HL-60 (cell line): ENCODE measurements around the gene SMAD4.

Experiments used
- DNase-seq, 2 experiments: peaks; one replicate each; pipeline ENCODE4 v3.0.0-alpha.2; 2010 to 2020; ENCODE audit warnings: low read depth in 1 of 2, low spot score in 1 of 2
- H3K27ac ChIP-seq: fragments of 250-450 bp; sonication (Bioruptor Pico); replicated peaks from 2 replicates; pipeline ENCODE4 v1.5.1; 2020; ENCODE audit warnings: mild to moderate bottlenecking, moderate library complexity
- H3K27me3 ChIP-seq: fragments of 250-450 bp; sonication (Bioruptor Pico); 2 replicates; pipeline ENCODE4 v1.5.1; 2021; ENCODE audit warnings: mild to moderate bottlenecking, moderate library complexity; ENCODE audit not compliant: insufficient read depth, poor library complexity, severe bottlenecking
- H3K4me3 ChIP-seq: replicated peaks from 2 replicates; pipeline ENCODE4 v1.5.1; 2011; ENCODE audit warnings: mild to moderate bottlenecking, control low read depth, low read length; ENCODE audit not compliant: insufficient read depth
- GABPA ChIP-seq: IDR thresholded peaks from 2 replicates; pipeline ENCODE4 v1.6.1; 2012; ENCODE audit warnings: low read depth
- POLR2AphosphoS5 ChIP-seq: IDR thresholded peaks from 2 replicates; pipeline ENCODE4 v1.6.1; 2012; ENCODE audit warnings: low read depth
- SPI1 ChIP-seq: IDR thresholded peaks from 2 replicates; pipeline ENCODE4 v1.6.1; 2012; ENCODE audit warnings: low read depth, mild to moderate bottlenecking, borderline replicate concordance
- TF ChIP-seq, protein P1 (sequence below): IDR thresholded peaks from 2 replicates; pipeline ENCODE4 v1.6.1; 2012; ENCODE audit warnings: low read depth; ENCODE audit not compliant: insufficient replicate concordance
- TF ChIP-seq, protein P2 (sequence below): IDR thresholded peaks from one replicate; pipeline ENCODE4 v1.5.1; 2011; ENCODE audit warnings: low read length, control low read depth, inconsistent platforms; ENCODE audit not compliant: insufficient read depth

The SMAD4 gene

DNA sequence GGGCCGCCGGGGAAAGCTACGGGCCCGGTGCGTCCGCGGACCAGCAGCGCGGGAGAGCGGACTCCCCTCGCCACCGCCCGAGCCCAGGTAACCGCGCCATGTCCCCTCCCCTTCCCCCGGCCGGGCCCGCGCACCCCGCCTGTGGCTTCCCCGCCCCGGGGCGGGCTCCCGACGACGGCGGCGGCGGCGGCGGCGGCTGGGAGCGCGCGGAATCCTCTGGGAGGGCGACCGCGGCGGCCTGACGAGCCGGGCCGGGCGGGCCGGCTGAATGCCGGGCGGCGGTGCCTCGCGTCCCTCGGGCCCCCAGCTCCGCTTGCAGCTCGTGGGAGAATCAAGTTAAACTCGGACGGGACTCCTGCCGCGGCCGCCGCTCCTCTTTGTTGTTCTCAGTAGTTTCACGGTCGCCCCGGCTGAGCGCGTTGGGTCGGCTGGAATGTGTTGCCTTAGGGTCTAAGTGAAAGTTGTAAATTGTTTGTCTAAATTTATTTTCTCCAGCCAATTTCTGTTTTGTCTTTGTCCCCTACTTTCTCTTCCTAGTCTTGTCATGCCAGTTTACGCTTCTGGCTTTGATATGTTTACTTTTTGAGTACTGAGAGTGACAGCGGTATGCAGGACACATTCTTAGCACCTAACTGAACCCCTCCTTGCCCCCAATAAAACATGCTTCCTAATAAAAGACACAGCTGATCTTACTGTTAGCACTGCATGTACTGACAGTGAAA, 685 bp downstream of the SMAD4 start:
- peak overlapping the region; percentile 93 for H3K27ac ChIP-seq
- TF ChIP-seq POLR2AphosphoS5 (no peak), SPI1 (no peak), GABPA (no peak)
- TF ChIP-seq, protein P1, sequence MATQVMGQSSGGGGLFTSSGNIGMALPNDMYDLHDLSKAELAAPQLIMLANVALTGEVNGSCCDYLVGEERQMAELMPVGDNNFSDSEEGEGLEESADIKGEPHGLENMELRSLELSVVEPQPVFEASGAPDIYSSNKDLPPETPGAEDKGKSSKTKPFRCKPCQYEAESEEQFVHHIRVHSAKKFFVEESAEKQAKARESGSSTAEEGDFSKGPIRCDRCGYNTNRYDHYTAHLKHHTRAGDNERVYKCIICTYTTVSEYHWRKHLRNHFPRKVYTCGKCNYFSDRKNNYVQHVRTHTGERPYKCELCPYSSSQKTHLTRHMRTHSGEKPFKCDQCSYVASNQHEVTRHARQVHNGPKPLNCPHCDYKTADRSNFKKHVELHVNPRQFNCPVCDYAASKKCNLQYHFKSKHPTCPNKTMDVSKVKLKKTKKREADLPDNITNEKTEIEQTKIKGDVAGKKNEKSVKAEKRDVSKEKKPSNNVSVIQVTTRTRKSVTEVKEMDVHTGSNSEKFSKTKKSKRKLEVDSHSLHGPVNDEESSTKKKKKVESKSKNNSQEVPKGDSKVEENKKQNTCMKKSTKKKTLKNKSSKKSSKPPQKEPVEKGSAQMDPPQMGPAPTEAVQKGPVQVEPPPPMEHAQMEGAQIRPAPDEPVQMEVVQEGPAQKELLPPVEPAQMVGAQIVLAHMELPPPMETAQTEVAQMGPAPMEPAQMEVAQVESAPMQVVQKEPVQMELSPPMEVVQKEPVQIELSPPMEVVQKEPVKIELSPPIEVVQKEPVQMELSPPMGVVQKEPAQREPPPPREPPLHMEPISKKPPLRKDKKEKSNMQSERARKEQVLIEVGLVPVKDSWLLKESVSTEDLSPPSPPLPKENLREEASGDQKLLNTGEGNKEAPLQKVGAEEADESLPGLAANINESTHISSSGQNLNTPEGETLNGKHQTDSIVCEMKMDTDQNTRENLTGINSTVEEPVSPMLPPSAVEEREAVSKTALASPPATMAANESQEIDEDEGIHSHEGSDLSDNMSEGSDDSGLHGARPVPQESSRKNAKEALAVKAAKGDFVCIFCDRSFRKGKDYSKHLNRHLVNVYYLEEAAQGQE = no peak
- TF ChIP-seq, protein P2, sequence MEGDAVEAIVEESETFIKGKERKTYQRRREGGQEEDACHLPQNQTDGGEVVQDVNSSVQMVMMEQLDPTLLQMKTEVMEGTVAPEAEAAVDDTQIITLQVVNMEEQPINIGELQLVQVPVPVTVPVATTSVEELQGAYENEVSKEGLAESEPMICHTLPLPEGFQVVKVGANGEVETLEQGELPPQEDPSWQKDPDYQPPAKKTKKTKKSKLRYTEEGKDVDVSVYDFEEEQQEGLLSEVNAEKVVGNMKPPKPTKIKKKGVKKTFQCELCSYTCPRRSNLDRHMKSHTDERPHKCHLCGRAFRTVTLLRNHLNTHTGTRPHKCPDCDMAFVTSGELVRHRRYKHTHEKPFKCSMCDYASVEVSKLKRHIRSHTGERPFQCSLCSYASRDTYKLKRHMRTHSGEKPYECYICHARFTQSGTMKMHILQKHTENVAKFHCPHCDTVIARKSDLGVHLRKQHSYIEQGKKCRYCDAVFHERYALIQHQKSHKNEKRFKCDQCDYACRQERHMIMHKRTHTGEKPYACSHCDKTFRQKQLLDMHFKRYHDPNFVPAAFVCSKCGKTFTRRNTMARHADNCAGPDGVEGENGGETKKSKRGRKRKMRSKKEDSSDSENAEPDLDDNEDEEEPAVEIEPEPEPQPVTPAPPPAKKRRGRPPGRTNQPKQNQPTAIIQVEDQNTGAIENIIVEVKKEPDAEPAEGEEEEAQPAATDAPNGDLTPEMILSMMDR = no peak
- H3K27me3 ChIP-seq = no peaks in the 10 kb centered on the region
- peak overlapping the region; percentile 79 for H3K4me3 ChIP-seq
- DNase-seq = peak in 1 of 2 experiments; percentile 67

DNA sequence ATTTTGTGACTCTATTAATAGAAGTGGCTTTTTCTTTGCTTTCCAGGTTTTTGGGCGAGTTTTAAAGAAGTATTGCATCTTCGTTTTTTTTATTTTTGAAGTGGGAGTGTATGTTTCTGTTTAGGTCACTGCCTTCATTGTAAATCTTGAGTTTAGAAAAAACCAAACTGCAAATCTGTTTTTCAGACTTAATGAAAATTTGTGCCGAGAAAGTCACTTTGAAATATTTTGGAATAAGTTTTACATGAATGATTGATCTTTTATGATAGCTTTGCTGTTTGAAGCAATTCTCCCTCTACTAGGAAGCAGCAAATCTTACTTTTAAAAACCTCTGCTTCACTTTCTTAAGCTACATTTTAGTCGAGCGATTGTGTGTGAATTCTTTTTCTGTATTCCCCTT, 2.2 kb downstream of the SMAD4 start:
- TF ChIP-seq GABPA (no peak), POLR2AphosphoS5 (no peak), SPI1 (no peak)
- TF ChIP-seq, protein P2 = no peak
- TF ChIP-seq, protein P1 = no peak
- DNase-seq = no peak
- Histone ChIP-seq H3K27me3 (no peaks in the 10 kb centered on the region), H3K4me3 (peak overlapping the region; percentile 7), H3K27ac (no peak overlapping the region)

DNA sequence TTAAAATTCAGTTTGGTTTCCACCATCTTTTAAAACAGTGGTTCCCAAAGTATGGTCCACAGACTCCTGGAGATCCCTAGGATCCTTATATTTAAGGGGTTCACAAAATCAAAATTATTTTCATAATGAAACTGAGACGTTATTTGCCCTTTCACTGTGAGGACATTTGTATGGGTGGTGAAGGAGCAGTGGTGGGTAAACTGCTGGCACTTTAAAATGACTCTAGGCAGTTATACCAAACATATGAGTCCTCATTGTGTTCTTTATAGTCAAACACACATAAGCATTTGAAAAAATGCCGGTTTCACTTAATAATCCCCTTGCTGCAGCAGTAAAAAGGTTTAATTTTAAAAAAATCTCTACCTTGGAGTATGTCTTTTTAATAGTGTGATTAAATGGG, 7.2 kb downstream of the SMAD4 start:
- no peak overlapping the region for H3K27ac ChIP-seq
- DNase-seq = no peak
- TF ChIP-seq POLR2AphosphoS5 (no peak), GABPA (no peak), SPI1 (no peak)
- TF ChIP-seq, protein P2 = no peak
- TF ChIP-seq, protein P1 = no peak
- no peaks in the 10 kb centered on the region for H3K27me3 ChIP-seq
- H3K4me3 ChIP-seq = no peak overlapping the region
